CD4-positive, alpha-beta memory T cell (primary cell): Measurements from ENCODE around the gene MAGI2. TPM values are rescaled to one million over a fixed set of nuclear protein-coding genes. Genes with fewer than 3 reads are reported as not detected.

ENCODE experiments used
- CTCF ChIA-PET: fragments of 350-600 bp; sonication (Branson Sonifier 250); formaldehyde crosslinking; loops from one replicate; lab custom pipeline; 2021; ENCODE audit warnings: inconsistent platforms; ENCODE audit not compliant: partially characterized antibody; lab: Charles Lee
- POLR2A ChIA-PET: fragments of 350-600 bp; sonication (Branson Sonifier 250); formaldehyde crosslinking; loops from one replicate; lab custom pipeline; 2021; ENCODE audit not compliant: partially characterized antibody; lab: Charles Lee
- DNase-seq, 5 donors: peaks; one replicate each; pipeline versions ENCODE4 v3.0.0 to v3.0.0-alpha.2; 2020 to 2022; ENCODE audit warnings: mixed read lengths in 1 of 5
- H3K27ac ChIP-seq: one replicate; pipeline ENCODE4 v1.7.0; 2013; ENCODE audit warnings: low read depth, low read length
- H3K27me3 ChIP-seq: 2 replicates; pipeline ENCODE4 v1.7.0; 2013; ENCODE audit warnings: mild to moderate bottlenecking, low read length, moderate library complexity; ENCODE audit not compliant: insufficient read depth
- H3K36me3 ChIP-seq: 2 replicates; pipeline ENCODE4 v1.7.0; 2013; ENCODE audit warnings: mild to moderate bottlenecking, low read length, moderate library complexity; ENCODE audit not compliant: insufficient read depth
- H3K4me1 ChIP-seq: 2 replicates; pipeline ENCODE4 v1.7.0; 2013; ENCODE audit warnings: mild to moderate bottlenecking, low read length, moderate library complexity; ENCODE audit not compliant: insufficient read depth
- H3K4me3 ChIP-seq, 2 donors: one replicate each; pipeline ENCODE4 v1.7.0; 2013; ENCODE audit warnings: low read length in 2 of 2, mild to moderate bottlenecking in 1 of 2
- H3K9me3 ChIP-seq, 2 donors: one replicate each; pipeline ENCODE4 v1.7.0; 2013; ENCODE audit warnings: low read length in 2 of 2, control low read depth in 1 of 2; ENCODE audit not compliant: control insufficient read depth in 1 of 2
- H3K27ac Mint-ChIP-seq, 7 donors: one replicate each; pipeline ENCODE4 v1.8.0; 2020 to 2021; ENCODE audit warnings: mixed read lengths in 7 of 7, mild to moderate bottlenecking in 6 of 7, inconsistent platforms in 3 of 7, moderate library complexity in 3 of 7
- H3K27me3 Mint-ChIP-seq, 2 donors: one replicate each; pipeline ENCODE4 v1.8.0; 2020 to 2021; ENCODE audit warnings: mixed read lengths in 2 of 2
- H3K36me3 Mint-ChIP-seq, 2 donors: one replicate each; pipeline ENCODE4 v1.8.0; 2020 to 2021; ENCODE audit warnings: mixed read lengths in 2 of 2, inconsistent platforms in 1 of 2, mild to moderate bottlenecking in 1 of 2
- H3K4me1 Mint-ChIP-seq, 4 donors: one replicate each; pipeline ENCODE4 v1.8.0; 2020 to 2021; ENCODE audit warnings: mixed read lengths in 4 of 4, mild to moderate bottlenecking in 1 of 4
- H3K4me3 Mint-ChIP-seq, 8 donors: one replicate each; pipeline ENCODE4 v1.8.0; 2020 to 2021; ENCODE audit warnings: mixed read lengths in 8 of 8, mild to moderate bottlenecking in 7 of 8, moderate library complexity in 6 of 8, inconsistent platforms in 3 of 8
- H3K9me3 Mint-ChIP-seq, 8 donors: one replicate each; pipeline ENCODE4 v1.8.0; 2020 to 2021; ENCODE audit warnings: mixed read lengths in 8 of 8, mild to moderate bottlenecking in 5 of 8, inconsistent platforms in 3 of 8, moderate library complexity in 1 of 8
- intact Hi-C: fragments of 100-400 bp; cut with micrococcal nuclease; formaldehyde crosslinking; loops from one replicate; pipeline ENCODE4 v1.15.1; 2023
- polyA plus RNA-seq, 2 donors: library from polyadenylated mRNA; unstranded; fragments of 300-500 nt; fragmentation: Illumina TruSeq; gene quantifications; one replicate each; pipeline ENCODE4 v1.2.3, GENCODE V29; 2021
- total RNA-seq, 2 experiments: library from RNA; stranded (reverse); gene quantifications; one replicate each; pipeline ENCODE4 v1.2.3, GENCODE V29; 2021

Gene MAGI2
- total and polyA plus RNA-seq, 4 experiments from 2014 or later, result 0.23 to 0.25 TPM; not detected in 2

DNA sequence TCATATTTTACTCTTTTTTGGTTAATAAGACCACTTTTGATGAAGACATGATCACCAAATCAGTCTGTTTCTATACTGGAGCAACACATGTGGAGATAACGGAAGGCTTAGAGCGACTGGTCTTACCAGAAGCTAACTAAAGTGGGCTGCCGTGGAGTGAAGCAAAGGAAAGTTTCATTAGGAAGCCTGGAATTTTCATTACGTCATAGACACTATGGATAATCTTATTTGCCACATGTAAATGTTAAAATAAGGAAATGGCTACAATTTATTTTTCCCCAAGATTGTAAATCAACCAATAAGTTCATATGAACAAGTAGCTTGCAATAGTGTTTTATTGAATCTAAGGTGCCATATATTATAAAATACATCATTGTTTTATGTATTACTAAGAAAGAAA lies 1469.5 kb downstream of the MAGI2 start:
- Mint-ChIP-seq H3K4me1 (peaks cover 0 to 5% (median 2%) of the 10 kb centered on the region in 4 donors), H3K4me3 (no peak overlapping the region), H3K27ac (no peak overlapping the region), H3K9me3 (peaks cover 0 to 2% (median 0%) of the 10 kb centered on the region in 8 donors), H3K36me3 (peaks cover 0 to 5% of the 10 kb centered on the region in 2 donors), H3K27me3 (peaks cover 0 to 3% of the 10 kb centered on the region in 2 donors)
- H3K27me3 ChIP-seq, result no peaks in the 10 kb centered on the region
- no peaks in the 10 kb centered on the region for H3K36me3 ChIP-seq
- intact Hi-C loops, result no loop called here
- ChIA-PET POLR2A (no interaction called here), CTCF (no interaction called here)
- no peaks in the 10 kb centered on the region for H3K9me3 ChIP-seq
- H3K27ac ChIP-seq, result no peak overlapping the region
- no peak overlapping the region for H3K4me3 ChIP-seq
- peaks cover 4% of the 10 kb centered on the region for H3K4me1 ChIP-seq
- DNase-seq, result no peak

DNA sequence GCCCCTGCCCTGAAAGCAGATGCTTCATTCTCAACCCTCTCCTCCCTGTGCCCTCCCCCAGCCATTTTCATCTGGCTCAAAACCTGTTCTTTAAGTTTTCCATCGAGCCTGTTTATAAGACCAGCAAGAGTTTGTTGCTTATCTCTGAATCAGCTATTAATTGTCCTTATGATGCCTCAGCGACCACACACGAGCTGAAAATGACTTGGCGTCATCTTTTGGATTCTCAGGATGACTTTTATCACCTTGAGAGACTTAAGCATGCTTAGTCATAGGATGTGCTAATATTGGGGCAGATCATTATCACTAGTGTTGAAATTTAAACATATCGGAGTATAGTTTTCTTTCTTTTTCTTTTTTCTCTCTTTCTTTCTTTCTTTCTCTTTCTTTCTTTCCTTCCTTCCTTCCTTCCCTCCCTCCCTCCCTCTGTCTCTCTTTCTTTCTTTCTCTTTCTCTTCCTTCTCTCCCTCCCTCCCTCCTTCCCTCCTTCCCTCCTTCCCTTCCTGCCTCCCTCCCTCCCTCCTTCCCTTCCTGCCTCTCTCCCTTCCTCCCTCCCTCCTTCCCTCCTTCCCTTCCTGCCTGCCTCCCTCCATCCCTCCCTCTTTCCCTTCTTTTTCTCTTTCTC lies 1470.4 kb downstream of the MAGI2 start:
- ChIA-PET CTCF (no interaction called here), POLR2A (no interaction called here)
- no peak overlapping the region for H3K27ac Mint-ChIP-seq
- H3K9me3 ChIP-seq, result no peaks in the 10 kb centered on the region
- H3K4me1 ChIP-seq, result peaks cover 4% of the 10 kb centered on the region
- H3K4me1 Mint-ChIP-seq, result peaks cover 0 to 5% (median 2%) of the 10 kb centered on the region in 4 donors
- peaks cover 0 to 3% of the 10 kb centered on the region in 2 donors for H3K27me3 Mint-ChIP-seq
- DNase-seq, result no peak
- H3K27ac ChIP-seq, result no peak overlapping the region
- no peak overlapping the region for H3K4me3 Mint-ChIP-seq
- H3K4me3 ChIP-seq, result no peak overlapping the region
- H3K27me3 ChIP-seq, result no peaks in the 10 kb centered on the region
- intact Hi-C loops, result no loop called here
- peaks cover 0 to 2% (median 0%) of the 10 kb centered on the region in 8 donors for H3K9me3 Mint-ChIP-seq
- H3K36me3 Mint-ChIP-seq, result peaks cover 0 to 5% of the 10 kb centered on the region in 2 donors
- no peaks in the 10 kb centered on the region for H3K36me3 ChIP-seq

DNA sequence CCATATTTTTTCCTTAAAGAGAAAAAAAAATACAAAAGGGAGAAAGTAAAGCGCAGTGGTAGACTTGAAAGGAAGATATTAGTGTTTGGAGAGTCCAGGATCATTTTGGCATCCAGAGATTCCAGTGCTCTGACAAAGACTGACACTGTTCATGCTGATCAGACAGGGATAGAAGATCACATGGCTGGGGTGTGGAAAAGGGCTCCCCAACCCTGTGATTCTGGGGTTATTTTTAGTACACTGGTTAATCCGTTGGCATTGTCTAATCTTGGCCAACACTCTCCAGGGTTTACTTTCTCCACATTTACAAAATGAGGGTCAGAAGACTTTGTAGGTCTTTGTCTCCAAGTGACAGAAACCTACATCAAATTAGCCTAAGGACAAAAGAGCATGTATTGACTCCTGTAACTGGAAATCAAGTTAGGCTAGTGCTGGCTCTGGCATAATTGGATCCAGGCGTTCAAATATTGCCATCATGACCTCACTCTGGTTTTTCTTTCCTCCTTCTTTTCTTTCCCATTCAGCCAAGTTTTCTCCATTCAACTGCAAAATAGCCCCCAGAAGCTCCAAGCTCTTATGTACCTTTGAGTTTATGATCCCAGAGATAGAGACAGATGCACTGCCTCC lies 1473.3 kb downstream of the MAGI2 start:
- ChIA-PET POLR2A (no interaction called here), CTCF (no interaction called here)
- Histone ChIP-seq H3K27me3 (no peaks in the 10 kb centered on the region), H3K27ac (no peak overlapping the region), H3K4me1 (peaks cover 4% of the 10 kb centered on the region), H3K36me3 (no peaks in the 10 kb centered on the region), H3K9me3 (no peaks in the 10 kb centered on the region), H3K4me3 (no peak overlapping the region)
- Mint-ChIP-seq H3K27me3 (no peaks in the 10 kb centered on the region), H3K4me1 (peaks cover 0 to 5% (median 3%) of the 10 kb centered on the region in 4 donors), H3K9me3 (peaks cover 0 to 2% (median 0%) of the 10 kb centered on the region in 8 donors), H3K27ac (peak overlapping the region in 1 of 7 donors; percentile 0), H3K4me3 (no peak overlapping the region), H3K36me3 (peaks cover 0 to 5% of the 10 kb centered on the region in 2 donors)
- intact Hi-C loops, result no loop called here
- no peak for DNase-seq

DNA sequence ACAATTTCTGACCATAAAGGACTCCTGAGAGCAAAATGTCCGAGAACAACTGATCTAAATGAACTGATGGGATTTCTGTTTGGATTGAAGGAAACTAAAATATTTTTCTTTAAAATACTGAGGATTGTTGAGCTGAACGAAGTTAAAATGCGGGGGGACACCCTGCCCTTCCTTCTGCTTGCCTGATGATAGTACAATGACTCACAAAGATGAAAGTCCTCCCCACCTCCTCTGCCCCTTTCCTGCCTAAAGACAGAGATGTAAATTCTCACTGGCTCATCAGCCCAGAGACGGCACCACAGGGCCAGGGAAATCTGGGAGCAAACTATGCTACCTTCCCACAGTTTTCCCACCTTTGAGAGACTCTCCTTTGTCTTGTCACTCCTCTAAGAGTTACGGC lies 1474.2 kb downstream of the MAGI2 start:
- Mint-ChIP-seq H3K36me3 (peaks cover 0 to 5% of the 10 kb centered on the region in 2 donors), H3K4me1 (peaks cover 0 to 5% (median 3%) of the 10 kb centered on the region in 4 donors), H3K27ac (peak overlapping the region in 1 of 7 donors; percentile 31), H3K27me3 (no peaks in the 10 kb centered on the region), H3K9me3 (peaks cover 0 to 2% (median 0%) of the 10 kb centered on the region in 8 donors), H3K4me3 (no peak overlapping the region)
- no peak for DNase-seq
- intact Hi-C loops, result no loop called here
- no peaks in the 10 kb centered on the region for H3K36me3 ChIP-seq
- H3K4me3 ChIP-seq, result no peak overlapping the region
- H3K9me3 ChIP-seq, result no peaks in the 10 kb centered on the region
- CTCF ChIA-PET, result no interaction called here
- no peak overlapping the region for H3K27ac ChIP-seq
- no peaks in the 10 kb centered on the region for H3K27me3 ChIP-seq
- POLR2A ChIA-PET, result no interaction called here
- peaks cover 4% of the 10 kb centered on the region for H3K4me1 ChIP-seq

DNA sequence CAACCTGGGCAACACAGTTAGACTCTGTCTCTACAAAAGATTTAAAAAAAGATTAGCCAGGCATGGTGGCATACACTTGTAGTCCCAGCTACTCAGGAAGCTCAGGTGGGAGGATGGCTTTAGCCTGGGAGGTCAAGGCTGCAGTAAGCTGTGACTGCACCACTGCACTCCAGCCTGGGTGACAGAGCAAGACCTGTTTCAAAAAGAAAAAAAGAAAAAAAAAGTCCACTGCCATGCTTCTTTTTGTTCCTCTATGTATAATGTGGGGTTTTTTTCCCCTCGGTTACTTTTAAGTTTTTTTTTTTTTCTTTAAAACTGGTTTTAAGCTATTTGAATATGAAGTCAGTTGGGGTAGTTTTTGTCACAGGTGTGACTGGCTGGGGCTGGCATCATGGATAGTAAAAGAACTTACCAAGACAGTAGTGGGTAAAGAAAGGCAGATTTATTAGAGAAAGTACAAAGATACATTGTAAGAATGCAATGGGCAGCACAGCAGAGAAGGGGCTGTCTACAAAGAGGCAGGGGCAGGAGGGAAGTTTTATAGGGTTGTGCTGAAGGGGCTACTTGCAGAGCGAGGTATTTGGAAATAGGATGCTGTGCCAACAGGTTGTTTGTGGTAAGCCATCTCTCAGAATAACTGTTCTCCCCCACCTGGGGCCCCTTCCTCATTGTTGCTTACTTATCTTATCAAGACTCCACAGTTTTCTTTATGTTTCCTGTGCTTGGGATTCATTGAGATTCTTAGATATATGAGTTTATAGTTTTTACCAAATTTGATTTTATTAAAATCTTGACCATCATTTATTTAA lies 1477.6 kb downstream of the MAGI2 start:
- no peak for DNase-seq
- peaks cover 0 to 5% of the 10 kb centered on the region in 2 donors for H3K36me3 Mint-ChIP-seq
- H3K4me3 Mint-ChIP-seq, result no peak overlapping the region
- no peak overlapping the region for H3K27ac Mint-ChIP-seq
- no peaks in the 10 kb centered on the region for H3K27me3 Mint-ChIP-seq
- Histone ChIP-seq H3K9me3 (no peaks in the 10 kb centered on the region), H3K36me3 (no peaks in the 10 kb centered on the region), H3K27me3 (no peaks in the 10 kb centered on the region), H3K4me1 (no peaks in the 10 kb centered on the region), H3K4me3 (no peak overlapping the region), H3K27ac (no peak overlapping the region)
- CTCF ChIA-PET, result no interaction called here
- peaks cover 0 to 2% (median 0%) of the 10 kb centered on the region in 8 donors for H3K9me3 Mint-ChIP-seq
- POLR2A ChIA-PET, result no interaction called here
- peaks cover 0 to 2% (median 0%) of the 10 kb centered on the region in 4 donors for H3K4me1 Mint-ChIP-seq
- intact Hi-C loops, result no loop called here

DNA sequence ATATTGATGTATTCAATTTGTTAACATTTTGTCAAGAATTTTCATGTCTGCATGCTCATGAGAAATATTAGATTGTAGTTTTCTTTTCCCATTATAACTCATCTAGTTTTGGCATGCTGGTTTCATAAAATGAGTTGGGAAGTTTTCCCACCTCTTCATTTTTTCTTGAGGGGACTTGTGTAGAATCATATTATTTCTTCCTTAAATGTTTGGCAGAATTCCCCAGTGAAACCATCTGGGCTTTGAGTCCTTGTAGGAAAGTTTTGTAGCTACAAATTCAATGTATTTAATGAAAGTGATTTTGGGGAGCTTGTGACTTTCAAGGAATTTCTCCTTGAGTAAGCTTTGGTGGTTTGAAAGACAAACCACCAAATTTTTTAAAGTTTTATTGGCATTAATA lies 1481.7 kb downstream of the MAGI2 start:
- H3K27me3 Mint-ChIP-seq, result no peaks in the 10 kb centered on the region
- CTCF ChIA-PET, result no interaction called here
- intact Hi-C loops, result no loop called here

DNA sequence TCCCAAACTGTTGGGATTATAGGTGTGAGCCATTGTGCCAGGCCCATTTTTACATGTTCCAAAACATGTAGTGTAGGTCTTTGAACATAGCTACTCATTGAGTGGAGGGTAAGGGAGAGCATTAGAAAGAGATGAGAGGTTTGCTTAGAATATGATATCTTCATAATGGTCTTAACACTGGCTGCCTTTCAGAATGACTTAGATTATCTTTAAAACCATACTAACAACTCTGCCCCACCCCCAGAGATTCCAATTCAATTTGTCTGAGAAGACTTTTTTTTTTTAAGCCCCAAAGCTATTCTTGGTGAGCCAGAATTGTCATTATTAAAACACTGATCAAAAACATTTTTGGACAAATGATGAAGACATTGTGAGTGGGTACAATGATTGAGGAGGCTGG lies 1486.0 kb downstream of the MAGI2 start:
- H3K4me1 ChIP-seq, result no peaks in the 10 kb centered on the region
- Mint-ChIP-seq H3K36me3 (peaks cover 4 to 15% of the 10 kb centered on the region in 2 donors), H3K4me1 (no peaks in the 10 kb centered on the region), H3K4me3 (no peak overlapping the region), H3K27ac (no peak overlapping the region), H3K9me3 (no peaks in the 10 kb centered on the region), H3K27me3 (no peaks in the 10 kb centered on the region)
- no peak overlapping the region for H3K4me3 ChIP-seq
- no peaks in the 10 kb centered on the region for H3K36me3 ChIP-seq
- no peaks in the 10 kb centered on the region for H3K9me3 ChIP-seq
- DNase-seq, result no peak
- intact Hi-C loops, result no loop called here
- ChIA-PET POLR2A (no interaction called here), CTCF (no interaction called here)
- H3K27me3 ChIP-seq, result no peaks in the 10 kb centered on the region
- no peak overlapping the region for H3K27ac ChIP-seq

More for the DNA sequence above, 1481.7 kb downstream of the MAGI2 start:
- no peak overlapping the region for H3K27ac Mint-ChIP-seq
- Histone ChIP-seq H3K27ac (no peak overlapping the region), H3K4me3 (no peak overlapping the region), H3K9me3 (no peaks in the 10 kb centered on the region), H3K27me3 (no peaks in the 10 kb centered on the region), H3K4me1 (no peaks in the 10 kb centered on the region), H3K36me3 (no peaks in the 10 kb centered on the region)
- peaks cover 0 to 2% (median 0%) of the 10 kb centered on the region in 4 donors for H3K4me1 Mint-ChIP-seq
- POLR2A ChIA-PET, result no interaction called here
- no peaks in the 10 kb centered on the region for H3K9me3 Mint-ChIP-seq
- no peak for DNase-seq
- peaks cover 4 to 13% of the 10 kb centered on the region in 2 donors for H3K36me3 Mint-ChIP-seq
- H3K4me3 Mint-ChIP-seq, result no peak overlapping the region
